Raji (cell line): ENCODE results near the gene KLHDC8B.

Source experiments
- POLR2A ChIP-seq: IDR thresholded peaks from 2 replicates; pipeline ENCODE4 v1.6.1; 2011; ENCODE audit warnings: low read depth, low read length, control low read depth; ENCODE audit not compliant: insufficient read depth

Gene KLHDC8B

DNA sequence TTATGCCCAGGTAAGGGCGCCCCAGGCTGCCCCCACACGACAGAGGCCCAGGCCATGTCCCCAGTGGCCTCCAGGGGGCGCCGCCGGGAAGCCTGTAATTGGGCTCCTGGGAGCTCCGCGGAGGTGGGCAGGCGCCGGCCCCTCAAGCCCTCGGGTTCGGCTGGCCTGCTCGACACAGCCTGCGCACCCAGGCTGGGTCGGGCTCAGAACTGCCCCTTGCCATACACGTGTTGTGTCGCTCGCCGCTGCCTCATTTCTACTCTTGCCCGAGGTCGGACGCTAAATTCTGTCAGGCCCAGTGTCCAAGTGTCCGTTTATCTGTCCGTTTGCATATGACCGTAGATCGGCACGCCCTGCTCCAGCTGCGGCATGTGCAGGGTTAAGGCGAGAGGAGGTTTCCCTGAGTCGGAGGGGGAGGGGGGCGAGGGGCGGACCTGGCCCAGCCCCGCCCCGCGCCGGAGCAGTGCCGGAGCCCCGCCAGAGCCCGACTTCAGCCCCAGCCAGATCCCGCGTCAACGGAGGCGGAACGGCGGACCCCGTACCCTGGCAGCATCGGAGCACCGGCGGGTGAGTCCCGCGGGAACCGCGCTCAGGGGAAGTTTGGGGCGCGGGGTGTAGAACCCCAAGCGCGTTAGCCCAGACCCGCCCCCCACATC, at the start of gene KLHDC8B:
Gene KLHDC8B, plus strand, starts transcription at position 480 of the 656 bp plus-strand sequence. CDS start 1,172 bp downstream, outside the sequence.
- TF ChIP-seq POLR2A, result no peak

DNA sequence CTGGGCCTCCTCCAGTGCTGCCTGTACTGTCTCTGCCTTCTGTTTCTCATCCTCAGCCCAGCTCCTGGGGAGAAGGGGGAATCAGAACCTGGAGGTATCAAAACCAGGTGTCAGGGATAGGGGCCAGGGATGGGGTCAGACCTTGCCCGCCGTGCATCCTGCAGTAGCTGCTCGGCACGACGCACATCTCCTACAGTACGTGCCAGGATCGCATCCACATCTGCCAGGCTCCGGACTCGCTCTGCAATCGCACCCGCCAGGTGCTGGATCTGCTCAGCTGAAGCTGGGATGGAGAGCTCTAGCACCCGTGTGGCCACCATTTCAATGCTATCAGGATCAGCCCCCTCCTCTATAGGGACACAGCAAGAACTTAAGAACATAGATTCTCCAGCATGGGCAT, 49.4 kb upstream of the KLHDC8B start:
- no peak for TF ChIP-seq POLR2A

DNA sequence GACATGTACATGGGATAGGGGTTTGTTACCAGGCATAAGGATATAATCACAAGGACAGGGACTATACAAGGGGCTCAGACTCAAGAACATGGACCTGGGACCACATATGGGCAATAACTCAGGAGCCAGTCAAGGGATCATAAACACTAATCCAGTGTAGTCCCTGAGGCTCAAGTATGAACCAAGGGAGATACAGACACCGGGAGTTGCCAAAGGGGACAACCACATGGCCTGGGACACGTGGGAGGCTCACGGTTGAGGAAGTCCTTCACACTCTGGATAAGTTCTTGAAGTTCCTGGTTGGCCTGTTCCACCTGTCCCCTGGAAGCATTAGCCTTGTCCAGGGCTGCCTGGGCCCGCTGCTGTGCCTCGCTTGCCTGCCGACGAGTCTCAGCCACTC, 48.9 kb upstream of the KLHDC8B start:
- no peak for TF ChIP-seq POLR2A

DNA sequence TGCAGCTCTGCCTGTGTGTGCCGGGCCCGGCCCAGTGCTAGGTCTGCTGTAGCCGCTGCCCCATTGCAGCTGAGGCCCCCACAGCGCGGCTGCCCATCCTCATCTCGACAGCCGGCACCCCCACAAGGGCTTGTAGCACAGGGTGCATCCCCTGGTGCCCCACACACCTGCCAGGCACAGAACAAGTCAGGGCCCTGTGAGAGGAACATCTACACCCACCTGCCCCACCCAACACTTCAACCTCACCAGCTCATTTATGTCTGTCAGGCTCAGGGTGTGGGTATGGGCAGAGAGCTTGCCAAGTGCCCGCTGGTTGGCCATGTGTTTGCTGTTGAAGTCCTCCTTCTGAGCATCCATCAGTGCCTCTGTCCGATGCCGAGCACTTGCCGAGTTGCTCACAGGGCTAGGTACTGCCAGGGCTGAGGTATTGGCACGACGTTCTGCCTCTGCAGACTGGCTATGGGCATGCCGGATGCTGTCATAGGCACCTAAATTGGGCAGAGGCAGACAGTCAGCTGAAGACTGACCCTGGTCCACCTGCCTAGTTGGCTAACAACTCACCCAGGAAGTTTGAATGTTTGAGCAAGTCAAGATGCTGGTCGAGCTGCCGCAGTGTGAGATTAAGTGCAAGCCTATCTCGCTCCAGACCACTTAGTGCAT, 48.4 kb upstream of the KLHDC8B start:
- TF ChIP-seq POLR2A, result no peak

DNA sequence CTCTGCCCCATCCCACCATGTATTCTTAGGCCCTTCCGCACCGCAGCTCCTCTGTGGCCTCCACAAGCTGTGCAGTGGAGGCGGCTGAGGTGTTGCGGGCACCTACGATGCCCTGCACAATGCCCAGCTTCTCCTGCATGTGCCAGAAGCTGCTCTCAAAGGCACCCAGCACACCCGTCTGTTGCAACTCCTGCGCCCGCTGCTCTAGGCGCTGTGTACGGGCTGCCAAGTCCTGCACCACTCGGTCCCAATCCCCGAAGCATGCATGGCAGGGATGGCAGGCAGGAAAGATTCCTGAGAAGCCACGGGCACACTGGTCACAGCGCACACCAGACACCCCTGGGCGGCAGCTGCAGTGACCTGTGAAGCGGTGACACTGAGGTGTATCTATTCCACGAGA, 47.7 kb upstream of the KLHDC8B start:
- TF ChIP-seq POLR2A, result no peak

DNA sequence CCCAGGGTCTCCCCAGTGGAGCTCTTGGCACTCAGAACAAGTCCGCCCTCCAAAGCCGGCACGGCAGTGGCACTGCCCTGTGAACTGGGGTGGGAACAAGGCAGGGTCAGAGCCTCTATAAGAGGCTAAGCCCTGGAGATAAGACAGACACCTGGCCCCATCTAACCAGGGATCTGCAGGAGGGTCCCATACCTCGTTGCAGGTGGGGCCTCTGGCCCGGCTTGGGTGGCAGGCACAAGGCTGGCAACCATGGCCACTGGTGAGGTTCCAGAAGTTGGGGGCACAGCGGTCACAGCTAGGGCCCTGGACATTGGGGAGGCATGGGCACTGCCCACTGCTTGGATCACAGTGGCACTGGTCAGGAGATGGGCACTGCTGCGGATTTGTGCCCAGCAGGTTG, 47.2 kb upstream of the KLHDC8B start:
- no peak for TF ChIP-seq POLR2A

DNA sequence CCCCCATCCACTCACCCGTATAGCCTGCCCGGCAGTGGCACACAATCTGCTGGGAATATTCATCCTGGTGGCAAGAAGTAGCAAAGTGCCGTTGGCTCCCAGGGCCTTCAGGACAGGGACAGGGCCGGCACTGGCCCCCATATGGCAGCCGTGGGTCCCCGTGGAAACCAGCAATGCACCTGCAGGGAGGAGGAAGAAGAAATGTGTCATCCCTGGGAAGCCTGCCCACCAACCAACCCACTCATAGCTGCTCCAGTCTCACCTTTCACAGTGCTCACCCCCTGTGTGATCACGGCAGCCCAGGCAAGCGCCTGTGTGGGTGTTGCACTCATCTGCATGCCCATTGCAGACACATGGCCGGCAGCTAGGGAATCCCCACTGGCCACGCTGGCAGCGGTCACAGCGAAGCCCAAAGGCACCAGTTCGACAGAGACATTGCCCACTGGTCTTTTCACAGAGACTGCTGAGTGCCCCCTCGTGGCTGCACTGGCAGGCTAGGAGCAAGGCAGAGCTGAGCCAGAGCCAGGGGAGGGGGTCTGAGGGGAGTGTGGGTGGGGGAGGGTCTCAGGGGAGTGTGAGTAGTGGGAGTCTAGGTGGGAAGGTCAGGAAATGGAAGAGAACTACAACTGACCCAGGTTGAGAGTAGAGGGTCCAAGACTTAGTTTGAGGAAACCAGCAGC, 46.3 kb upstream of the KLHDC8B start:
- no peak for TF ChIP-seq POLR2A

DNA sequence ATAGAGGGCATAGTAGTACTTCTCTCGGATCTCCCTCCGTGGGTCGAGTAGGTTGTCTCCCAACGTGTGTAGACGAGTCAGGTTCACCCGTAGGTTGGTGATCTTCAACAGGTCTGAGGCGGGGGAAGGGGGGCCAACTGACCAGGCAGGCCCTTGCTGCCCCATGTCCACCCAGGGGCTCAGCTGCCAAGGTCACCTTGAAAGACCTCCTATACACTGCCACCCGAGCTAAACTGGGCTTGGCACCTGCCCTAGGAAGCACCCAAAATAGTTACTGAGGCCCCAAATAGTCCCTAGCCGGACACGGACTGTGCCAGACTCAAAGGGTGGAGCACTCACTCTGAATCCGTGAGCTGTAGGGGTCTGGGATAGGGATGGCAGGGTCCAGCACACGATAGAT, 40.4 kb upstream of the KLHDC8B start:
- no peak for TF ChIP-seq POLR2A

DNA sequence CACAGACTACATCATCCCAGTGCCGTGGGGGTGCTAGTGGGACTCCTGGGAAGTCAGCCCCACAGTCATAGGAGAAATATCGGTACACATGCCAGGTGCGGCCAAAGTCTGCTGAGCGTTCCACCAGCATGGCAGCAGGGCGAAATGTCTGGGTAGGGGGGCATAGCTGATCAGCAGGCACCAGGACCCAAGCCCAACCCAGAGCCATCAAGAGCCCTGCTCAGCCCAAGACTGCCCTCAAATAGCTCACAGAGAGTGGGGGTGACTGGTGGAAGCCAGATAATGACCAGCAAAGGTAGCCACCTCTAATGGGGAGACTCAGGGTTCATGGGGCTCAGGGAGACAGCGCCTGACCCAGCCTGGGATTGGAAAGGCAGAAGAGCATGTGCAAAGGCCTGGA, 39.8 kb upstream of the KLHDC8B start:
- TF ChIP-seq POLR2A, result no peak

DNA sequence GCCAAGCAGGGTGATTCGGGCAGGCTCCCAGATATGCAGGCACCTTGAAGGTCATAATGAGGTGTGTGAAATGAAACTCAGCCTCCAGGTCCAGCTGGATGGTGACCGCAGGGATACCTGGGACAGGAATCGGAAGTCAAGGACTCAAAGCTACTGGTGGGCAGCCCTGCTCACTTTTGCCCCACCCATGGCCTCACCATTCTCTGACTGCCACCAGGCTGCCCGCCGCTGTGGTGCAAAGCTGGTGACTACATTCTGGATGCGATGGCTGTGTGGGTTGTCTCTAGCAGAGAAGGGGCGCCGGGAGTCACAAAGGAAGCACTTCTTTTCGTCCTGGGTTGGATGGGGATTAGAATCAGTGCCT, 39.3 kb upstream of the KLHDC8B start:
- TF ChIP-seq POLR2A, result no peak

DNA sequence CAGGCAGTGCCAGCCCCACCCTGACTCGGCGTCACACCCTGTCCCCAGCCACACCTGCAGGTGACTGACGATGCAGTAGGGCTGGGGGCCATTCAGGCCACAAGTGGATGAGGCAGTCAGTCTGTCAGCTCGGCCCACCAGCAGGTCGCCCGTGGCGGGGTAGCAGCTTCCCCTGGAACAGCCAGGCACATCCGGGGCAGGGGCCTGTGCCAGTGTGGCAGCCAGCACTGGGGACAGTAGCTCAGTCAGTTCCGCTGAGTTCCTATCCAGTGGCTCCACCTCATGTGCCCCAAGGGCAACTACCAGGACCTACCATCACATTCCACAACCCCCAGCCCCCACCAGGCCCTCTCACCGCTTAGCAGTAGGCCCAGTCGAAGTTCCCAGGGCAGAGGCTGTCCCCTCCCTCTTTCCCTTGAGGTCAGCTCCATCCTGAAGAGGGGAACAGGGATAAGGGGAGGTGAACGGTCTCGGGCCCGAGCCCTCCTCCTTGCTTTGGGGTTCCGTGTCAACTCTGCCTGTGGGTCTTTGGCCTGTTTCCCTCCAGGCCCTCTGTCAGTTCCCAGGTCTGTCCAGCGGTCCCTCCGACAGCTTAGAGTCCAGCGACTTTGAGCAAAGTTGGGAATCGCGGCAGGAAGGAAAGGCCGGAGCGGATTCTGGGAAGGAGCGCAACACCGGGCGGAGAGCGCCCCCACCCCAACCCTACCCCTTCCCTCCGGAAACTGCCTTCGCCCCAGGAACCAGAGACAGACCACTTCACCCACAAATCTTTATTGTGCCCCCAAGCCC, 38.8 kb upstream of the KLHDC8B start, which contains the start of gene LAMB2:
Gene LAMB2, minus strand, starts transcription at position 614 of the 789 bp plus-strand sequence. Its CDS starts 183 bp downstream, at position 431.
- no peak for TF ChIP-seq POLR2A

DNA sequence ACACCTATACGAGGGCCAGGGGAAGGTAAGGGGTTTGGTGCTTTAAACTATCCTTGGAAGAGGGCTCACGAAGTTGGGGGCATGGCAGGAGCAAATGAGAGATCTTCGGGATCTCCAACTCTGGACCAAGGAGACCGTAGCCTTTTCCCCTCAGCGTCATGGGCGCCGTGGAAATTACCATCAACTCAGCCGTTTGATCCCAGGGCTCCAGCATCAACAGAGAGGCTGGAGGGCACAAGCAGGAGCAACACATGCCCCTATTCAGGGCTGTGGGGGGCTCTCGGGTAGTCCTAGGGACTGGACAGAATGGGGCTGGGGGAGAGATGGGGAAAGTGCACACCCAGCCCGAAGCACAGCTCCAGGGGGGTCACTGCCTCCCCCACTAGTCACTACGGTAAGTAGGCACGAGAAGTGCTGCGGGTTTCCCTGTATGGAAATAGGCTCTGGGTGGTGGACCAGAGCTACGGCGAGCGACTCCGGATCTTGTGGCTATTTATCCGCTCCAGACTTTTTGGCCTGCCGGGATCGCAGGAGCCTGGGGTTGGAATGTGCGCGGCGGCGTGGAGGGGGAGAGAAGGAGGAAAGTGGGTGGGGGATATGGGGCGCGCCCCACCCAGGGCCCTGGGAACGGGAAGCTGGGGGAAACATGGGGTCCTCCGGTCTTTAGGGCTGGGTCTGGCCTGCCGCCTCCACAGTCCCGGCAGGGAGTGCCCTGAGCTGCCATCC, 38.0 kb upstream of the KLHDC8B start:
- TF ChIP-seq POLR2A, result no peak

DNA sequence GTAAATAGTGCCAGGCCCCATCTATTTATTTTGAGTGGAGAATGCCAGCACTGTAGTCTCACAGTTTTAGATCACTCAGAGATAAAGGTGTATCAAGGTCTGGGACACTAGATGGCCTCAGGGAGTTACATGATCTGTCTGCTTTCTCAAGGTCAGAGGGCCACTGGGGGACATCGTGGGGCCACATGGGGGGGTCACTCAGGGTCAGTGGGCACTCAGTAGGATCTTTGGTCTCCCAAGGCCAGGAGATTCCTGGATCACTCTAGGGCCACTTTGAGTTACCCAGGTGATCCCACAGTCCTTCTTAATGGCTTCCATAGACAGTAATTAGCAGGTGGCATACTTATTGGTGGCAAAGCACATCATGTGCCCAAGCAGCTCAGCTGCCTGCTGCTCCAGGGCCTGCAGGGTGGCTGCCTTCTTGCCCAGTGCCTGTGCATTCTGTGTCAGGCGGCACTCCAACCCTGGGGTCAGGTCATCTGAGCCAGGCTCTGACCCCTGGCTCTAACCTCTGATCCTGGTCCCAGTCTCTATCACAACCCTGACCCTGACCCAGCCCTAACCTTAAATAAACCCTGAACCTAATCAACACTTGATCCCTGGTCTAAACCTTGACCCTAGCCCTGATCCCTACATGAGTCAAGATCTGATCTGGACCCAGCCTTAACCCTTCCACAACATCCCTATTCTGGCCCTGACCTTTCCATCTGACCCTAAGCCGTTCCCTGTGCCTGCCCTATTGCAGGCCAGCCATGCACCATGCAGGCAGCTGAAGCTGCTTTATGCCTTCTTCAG, 36.7 kb upstream of the KLHDC8B start:
- no peak for TF ChIP-seq POLR2A

DNA sequence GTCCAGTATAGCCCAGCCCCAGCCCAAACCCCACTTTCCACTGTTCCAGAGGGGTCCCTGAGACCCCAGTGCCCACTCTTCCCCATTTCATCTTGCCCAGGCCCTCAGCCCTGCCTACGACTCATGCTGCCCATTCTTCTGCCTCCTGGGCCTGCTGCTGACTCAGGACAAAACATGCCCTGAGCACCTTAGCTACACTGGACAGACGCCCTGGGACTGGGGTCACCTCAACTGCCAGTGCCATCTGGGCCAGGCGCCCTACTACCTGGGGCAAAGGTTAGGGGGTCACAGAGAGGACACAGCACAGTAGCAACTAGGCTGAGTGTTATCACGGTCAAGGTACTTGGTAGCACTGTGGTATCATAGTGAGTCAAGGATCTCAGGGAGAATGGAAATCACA, 35.9 kb upstream of the KLHDC8B start:
- no peak for TF ChIP-seq POLR2A
